AG04449 (cell line): ENCODE measurements around the gene SST.
"Not testable (repeated sequence)": the region's sequence is repeated elsewhere in the genome, so short reads cannot be mapped to it uniquely, and the experiment has no call there.

ENCODE experiments used
- CTCF ChIA-PET: fragments of 350-600 bp; formaldehyde crosslinking; extraction: SDS; loops from one replicate; lab custom pipeline; 2021; ENCODE audit warnings: antibody characterized with exemption; lab: Yijun Ruan, JAX
- POLR2A ChIA-PET: fragments of 400-600, 350-600 bp; formaldehyde crosslinking; extraction: SDS; loops from one replicate; lab custom pipeline; 2020; ENCODE audit warnings: antibody characterized with exemption, inconsistent platforms; lab: Yijun Ruan, JAX
- DNase-seq: peaks from one replicate; pipeline ENCODE4 v3.0.0-alpha.2; 2010; ENCODE audit warnings: low read depth, low spot score
- H3K4me3 ChIP-seq: 2 replicates; pipeline ENCODE4 v1.5.1; 2011; ENCODE audit warnings: low read depth, mild to moderate bottlenecking, control low read depth, low read length
- CTCF ChIP-seq: IDR thresholded peaks from one replicate; pipeline ENCODE4 v1.5.1; 2011; ENCODE audit warnings: mild to moderate bottlenecking, moderate library complexity, low read length, control low read depth, inconsistent platforms; ENCODE audit not compliant: insufficient read depth; ENCODE audit errors: missing control alignments

SST gene

GRCh38 chr3:187689984-187690383 lies 19.8 kb upstream of the SST start:
- POLR2A ChIA-PET, result no interaction called here
- TF ChIP-seq CTCF, result no peak

GRCh38 chr3:187686621-187687273 lies 16.6 kb upstream of the SST start:
- H3K4me3 ChIP-seq, result no peak overlapping the region
- ChIA-PET CTCF (interaction anchor here (1.2 to 24.9 kb wide), 4 partner anchors 6 to 468 kb away, joined by 3 to 1530 read pairs (median 308); no protein-coding TSS in a partner anchor), POLR2A (no interaction called here)
- no peak for TF ChIP-seq CTCF
- no peak for DNase-seq

More at GRCh38 chr3:187689984-187690383, 19.8 kb upstream of the SST start:
- no peak overlapping the region for H3K4me3 ChIP-seq
- no peak for DNase-seq
- CTCF ChIA-PET, result interaction anchor here (1.8 to 24.9 kb wide), 3 partner anchors 9 to 365 kb away, joined by 4 to 1530 read pairs (median 78); no protein-coding TSS in a partner anchor

GRCh38 chr3:187685948-187686347 lies 15.8 kb upstream of the SST start:
- DNase-seq, result no peak
- CTCF ChIA-PET, result interaction anchor here (1.2 to 24.9 kb wide), 3 partner anchors 9 to 467 kb away, joined by 3 to 1530 read pairs (median 538); no protein-coding TSS in a partner anchor
- TF ChIP-seq CTCF, result no peak
- POLR2A ChIA-PET, result no interaction called here
- no peak overlapping the region for H3K4me3 ChIP-seq

- POLR2A ChIA-PET, result no interaction called here
- no peak overlapping the region for H3K4me3 ChIP-seq
- TF ChIP-seq CTCF, result no peak
- CTCF ChIA-PET, result interaction anchor here (1.2 to 24.9 kb wide), 5 partner anchors 17 to 466 kb away, joined by 3 to 1530 read pairs (median 6); no protein-coding TSS in a partner anchor
- no peak for DNase-seq
These were observed 14.7 kb upstream of the SST start for GRCh38 chr3:187684880-187685279.

- ChIA-PET POLR2A (no interaction called here), CTCF (interaction anchor here (0.6 to 24.9 kb wide), 9 partner anchors 11 to 571 kb away, joined by 3 to 1530 read pairs (median 4); partner anchors contain the start of gene RPL39L)
- TF ChIP-seq CTCF, result no peak
- no peak overlapping the region for H3K4me3 ChIP-seq
- DNase-seq, result no peak
These were observed 14.2 kb upstream of the SST start for GRCh38 chr3:187684444-187684843.

- CTCF ChIA-PET, result interaction anchor here (0.6 to 24.9 kb wide), 17 partner anchors 9 to 833 kb away, joined by 3 to 1530 read pairs (median 4); partner anchors contain the start of genes RPL39L and RTP2
- POLR2A ChIA-PET, DNase-seq, H3K4me3 ChIP-seq: not testable (repeated sequence)
These were observed 11.6 kb upstream of the SST start for GRCh38 chr3:187681756-187682155.
